GM23338 (cell line): ENCODE data around the gene PCNT. TPM values are rescaled to one million over a fixed set of nuclear protein-coding genes. Genes with fewer than 3 reads are reported as not detected.

Experiments
- ATAC-seq: fragments of 200-7000 bp; cut with Tn5 transposase; 3 replicates; pipeline ENCODE4 v1.9.1; 2020
- DNase-seq: peaks from one replicate; pipeline ENCODE4 v3.0.0-alpha.2; 2015; ENCODE audit warnings: low spot score
- H2AFZ ChIP-seq: fragments of 200-600 bp; sonication (generic); 2 replicates; pipeline ENCODE4 v1.8.0; 2016; ENCODE audit warnings: antibody characterized with exemption, mild to moderate bottlenecking, moderate library complexity
- H3F3A ChIP-seq: fragments of 200-600 bp; sonication (generic); replicated peaks from 2 replicates; pipeline ENCODE4 v1.8.0; 2017; ENCODE audit warnings: antibody characterized with exemption, mixed run types, low read depth
- H3K27ac ChIP-seq: fragments of 200-600 bp; sonication (generic); 2 replicates; pipeline ENCODE4 v1.6.1; 2016; ENCODE audit warnings: low read depth
- H3K27me3 ChIP-seq: fragments of 200-600 bp; sonication (generic); 2 replicates; pipeline ENCODE4 v1.8.0; 2016; ENCODE audit warnings: mild to moderate bottlenecking, mixed run types, moderate library complexity; ENCODE audit not compliant: insufficient read depth
- H3K36me3 ChIP-seq: fragments of 200-600 bp; sonication (generic); 2 replicates; pipeline ENCODE4 v1.8.0; 2016; ENCODE audit warnings: mild to moderate bottlenecking; ENCODE audit not compliant: insufficient read depth
- H3K4me1 ChIP-seq: fragments of 200-600 bp; sonication (generic); 2 replicates; pipeline ENCODE4 v1.8.0; 2016; ENCODE audit warnings: mild to moderate bottlenecking, moderate library complexity; ENCODE audit not compliant: insufficient read depth
- H3K4me2 ChIP-seq: fragments of 200-600 bp; sonication (generic); 2 replicates; pipeline ENCODE4 v1.7.1; 2017; ENCODE audit warnings: mixed run types
- H3K4me3 ChIP-seq: fragments of 200-600 bp; sonication (generic); 2 replicates; pipeline ENCODE4 v1.6.1; 2016; ENCODE audit warnings: mixed run types
- H3K79me2 ChIP-seq: fragments of 200-600 bp; sonication (generic); replicated peaks from 2 replicates; pipeline ENCODE4 v1.8.0; 2017; ENCODE audit warnings: mild to moderate bottlenecking; ENCODE audit not compliant: insufficient read depth
- H3K9me2 ChIP-seq: fragments of 200-600 bp; sonication (generic); 2 replicates; pipeline ENCODE4 v1.8.0; 2017; ENCODE audit not compliant: insufficient read depth
- H4K20me1 ChIP-seq: fragments of 200-600 bp; sonication (generic); replicated peaks from 2 replicates; pipeline ENCODE4 v1.8.0; 2017; ENCODE audit warnings: mild to moderate bottlenecking; ENCODE audit not compliant: insufficient read depth
- H3K27ac Mint-ChIP-seq: 2 replicates; pipeline ENCODE4 v1.8.0; 2020; ENCODE audit warnings: inconsistent platforms, mild to moderate bottlenecking, moderate library complexity, mixed read lengths
- H3K27me3 Mint-ChIP-seq: 3 replicates; pipeline ENCODE4 v1.8.0; 2022; ENCODE audit warnings: low read depth, mild to moderate bottlenecking, moderate library complexity, mixed read lengths, inconsistent platforms; ENCODE audit not compliant: insufficient read depth, poor library complexity
- H3K36me3 Mint-ChIP-seq: 3 replicates; pipeline ENCODE4 v1.8.0; 2021; ENCODE audit warnings: low read depth, mild to moderate bottlenecking, inconsistent platforms, moderate library complexity, mixed read lengths
- H3K4me1 Mint-ChIP-seq: 3 replicates; pipeline ENCODE4 v1.8.0; 2020; ENCODE audit warnings: mild to moderate bottlenecking, inconsistent platforms, mixed read lengths
- H3K4me3 Mint-ChIP-seq: 3 replicates; pipeline ENCODE4 v1.8.0; 2021; ENCODE audit warnings: moderate library complexity, mild to moderate bottlenecking, inconsistent platforms, mixed read lengths
- H3K9me3 Mint-ChIP-seq: 3 replicates; pipeline ENCODE4 v1.8.0; 2020; ENCODE audit warnings: moderate library complexity, mild to moderate bottlenecking, inconsistent platforms, mixed read lengths
- CREB1 ChIP-seq: fragments of 250-450 bp; sonication (Bioruptor Pico); IDR thresholded peaks from 2 replicates; pipeline ENCODE4 v1.5.0; 2020; ENCODE audit warnings: low read depth, mild to moderate bottlenecking, moderate library complexity
- ETS1 ChIP-seq: IDR thresholded peaks from 2 replicates; pipeline ENCODE4 v1.6.1; 2016; ENCODE audit warnings: antibody characterized with exemption
- EZH2 ChIP-seq: fragments of 200-600 bp; sonication (generic); IDR thresholded peaks from one replicate; pipeline ENCODE4 v1.8.0; 2017; ENCODE audit warnings: antibody characterized with exemption, mild to moderate bottlenecking, low read depth; ENCODE audit not compliant: unreplicated experiment
- EZH2phosphoT487 ChIP-seq: fragments of 200-600 bp; sonication (generic); IDR thresholded peaks from one replicate; pipeline ENCODE4 v1.8.1; 2018; ENCODE audit warnings: antibody characterized with exemption; ENCODE audit not compliant: unreplicated experiment
- JUNB ChIP-seq: IDR thresholded peaks from one replicate; pipeline ENCODE4 v1.6.1; 2016; ENCODE audit warnings: antibody characterized with exemption; ENCODE audit not compliant: unreplicated experiment
- NANOG ChIP-seq: IDR thresholded peaks from 2 replicates; pipeline ENCODE4 v1.6.1; 2016; ENCODE audit warnings: antibody characterized with exemption, borderline replicate concordance
- POLR2AphosphoS5 ChIP-seq: IDR thresholded peaks from 2 replicates; pipeline ENCODE4 v1.6.1; 2016; ENCODE audit warnings: antibody characterized with exemption, low read depth
- REST ChIP-seq: IDR thresholded peaks from one replicate; pipeline ENCODE4 v1.6.1; 2018; ENCODE audit warnings: antibody characterized with exemption; ENCODE audit not compliant: unreplicated experiment
- ZNF331 ChIP-seq: fragments of 250-450 bp; sonication (Bioruptor Pico); IDR thresholded peaks from 2 replicates; pipeline ENCODE4 v1.5.0; 2020; ENCODE audit warnings: low read depth, mild to moderate bottlenecking, moderate library complexity
- ZNF462 ChIP-seq: fragments of 250-450 bp; sonication (Bioruptor Pico); IDR thresholded peaks from 2 replicates; pipeline ENCODE4 v1.5.0; 2020; ENCODE audit warnings: mild to moderate bottlenecking, moderate library complexity
- polyA plus RNA-seq: library from polyadenylated mRNA; unstranded; fragments of >200 nt; fragmentation: Nextera tagmentation; extraction: Ambion mirVana; gene quantifications from 2 replicates; pipeline ENCODE4 v1.2.1, GENCODE V29; 2016
- total RNA-seq: library from RNA; depleted of rRNA; stranded (reverse); fragments of >200 nt; shearing (Covaris generic); gene quantifications from 2 replicates; pipeline ENCODE4 v1.2.3, GENCODE V29; 2014
- TF ChIP-seq, protein P1 (sequence below), 2 experiments: fragments of 200-600 bp in 1 of 2; sonication (generic) in 1 of 2; conservative IDR thresholded peaks; 2 replicates each; pipeline versions ENCODE4 v1.5.1 to v1.6.1; 2016 to 2017; ENCODE audit warnings: antibody characterized with exemption in 2 of 2, low read depth in 2 of 2, mild to moderate bottlenecking in 2 of 2, moderate library complexity in 1 of 2

PCNT gene
- total and polyA plus RNA-seq, 2 experiments from 2014 or later: 39.6 to 46.1 TPM

GRCh38 chr21:46311568-46311967 is 12.4 kb upstream of the PCNT start (continued):
- no peak for TF ChIP-seq REST
- no peak for TF ChIP-seq POLR2AphosphoS5

DNA sequence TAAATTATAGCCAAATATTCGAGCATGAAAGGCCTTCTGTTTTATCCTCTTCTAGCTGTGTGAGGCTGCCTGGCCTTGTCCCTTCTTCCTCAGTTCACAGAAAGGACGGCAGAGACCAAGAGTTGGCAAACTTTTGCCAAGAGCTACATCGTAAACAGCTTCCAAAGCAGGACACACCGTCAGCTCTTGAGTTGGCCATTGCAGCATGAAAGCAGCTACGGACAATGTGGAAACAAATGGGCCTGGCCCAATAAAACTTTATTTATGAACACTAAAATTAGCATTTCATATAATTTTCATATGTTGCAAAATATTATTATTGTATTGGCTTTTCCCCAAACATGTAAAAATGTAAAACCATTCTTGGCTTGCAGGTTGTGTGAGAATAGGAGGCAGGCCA is 11.0 kb upstream of the PCNT start:
- Histone ChIP-seq H3K9me2 (no peaks in the 10 kb centered on the region), H3K4me1 (peaks cover 5% of the 10 kb centered on the region; the same call in 1 of the 2 replicates), H3K36me3 (peaks cover 21% of the 10 kb centered on the region), H4K20me1 (no peaks in the 10 kb centered on the region; the same call in 1 of the 2 replicates), H3K27ac (no peak overlapping the region), H3K27me3 (no peaks in the 10 kb centered on the region), H2AFZ (no peak overlapping the region), H3K4me3 (no peak overlapping the region), H3F3A (0 out of 2 replicates have a peak, but pooled peaks cover 3% of the 10 kb centered on the region), H3K79me2 (no peaks in the 10 kb centered on the region), H3K4me2 (no peak overlapping the region)
- Mint-ChIP-seq H3K4me3 (no peak overlapping the region), H3K4me1 (no peaks in the 10 kb centered on the region; the same call in 2 of the 3 replicates), H3K27me3 (peaks cover 8% of the 10 kb centered on the region), H3K9me3 (no peaks in the 10 kb centered on the region), H3K36me3 (peaks cover 40% of the 10 kb centered on the region; the same call in 2 of the 3 replicates), H3K27ac (no peak overlapping the region)
- no peak for DNase-seq
- ATAC-seq: no peak
- TF ChIP-seq POLR2AphosphoS5 (no peak), ZNF462 (CRISPR knock-in tag) (no peak), EZH2 (no peak), NANOG (no peak), ZNF331 (CRISPR knock-in tag) (no peak), CREB1 (no peak), JUNB (no peak), ETS1 (no peak), EZH2phosphoT487 (no peak)
- TF ChIP-seq, protein P1, sequence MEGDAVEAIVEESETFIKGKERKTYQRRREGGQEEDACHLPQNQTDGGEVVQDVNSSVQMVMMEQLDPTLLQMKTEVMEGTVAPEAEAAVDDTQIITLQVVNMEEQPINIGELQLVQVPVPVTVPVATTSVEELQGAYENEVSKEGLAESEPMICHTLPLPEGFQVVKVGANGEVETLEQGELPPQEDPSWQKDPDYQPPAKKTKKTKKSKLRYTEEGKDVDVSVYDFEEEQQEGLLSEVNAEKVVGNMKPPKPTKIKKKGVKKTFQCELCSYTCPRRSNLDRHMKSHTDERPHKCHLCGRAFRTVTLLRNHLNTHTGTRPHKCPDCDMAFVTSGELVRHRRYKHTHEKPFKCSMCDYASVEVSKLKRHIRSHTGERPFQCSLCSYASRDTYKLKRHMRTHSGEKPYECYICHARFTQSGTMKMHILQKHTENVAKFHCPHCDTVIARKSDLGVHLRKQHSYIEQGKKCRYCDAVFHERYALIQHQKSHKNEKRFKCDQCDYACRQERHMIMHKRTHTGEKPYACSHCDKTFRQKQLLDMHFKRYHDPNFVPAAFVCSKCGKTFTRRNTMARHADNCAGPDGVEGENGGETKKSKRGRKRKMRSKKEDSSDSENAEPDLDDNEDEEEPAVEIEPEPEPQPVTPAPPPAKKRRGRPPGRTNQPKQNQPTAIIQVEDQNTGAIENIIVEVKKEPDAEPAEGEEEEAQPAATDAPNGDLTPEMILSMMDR (conservative IDR thresholded peaks at IDR 0.05; ENCODE audit: low read depth in 2 of 2): no peak
